Lung (tissue), 12 donors: ENCODE measurements around the gene EPHA4. TPM values are rescaled to one million over a fixed set of nuclear protein-coding genes. Genes with fewer than 3 reads are reported as not detected.

ENCODE experiments used
- ATAC-seq: fragments of 200-7000 bp; cut with Tn5 transposase; one replicate; pipeline ENCODE4 v1.9.1; 2020; ENCODE audit warnings: moderate number of reproducible peaks; ENCODE audit not compliant: insufficient read depth, low FRiP score
- DNase-seq, 3 donors: peaks; one replicate each; pipeline ENCODE4 v3.0.0-alpha.2; 2013 to 2017
- H3K27ac ChIP-seq, 2 donors: one replicate each; pipeline ENCODE4 v1.5.1; 2013; ENCODE audit warnings: mild to moderate bottlenecking in 2 of 2, moderate library complexity in 2 of 2, control low read depth in 1 of 2, inconsistent platforms in 1 of 2, low read depth in 1 of 2, low read length in 1 of 2
- H3K27me3 ChIP-seq, 3 donors: one replicate each; pipeline ENCODE4 v1.5.1; 2013; ENCODE audit warnings: low read length in 2 of 3; ENCODE audit not compliant: control insufficient read depth in 3 of 3, insufficient read depth in 3 of 3
- H3K36me3 ChIP-seq, 4 donors: one replicate each; pipeline ENCODE4 v1.5.1; 2013; ENCODE audit warnings: low read length in 4 of 4, mild to moderate bottlenecking in 1 of 4, moderate library complexity in 1 of 4; ENCODE audit not compliant: control insufficient read depth in 4 of 4, insufficient read depth in 4 of 4
- H3K4me1 ChIP-seq, 5 donors: one replicate each; pipeline ENCODE4 v1.5.1; 2013; ENCODE audit warnings: low read length in 5 of 5, mild to moderate bottlenecking in 2 of 5, moderate library complexity in 1 of 5; ENCODE audit not compliant: control insufficient read depth in 5 of 5, insufficient read depth in 5 of 5
- H3K4me3 ChIP-seq: one replicate; pipeline ENCODE4 v1.5.1; 2013; ENCODE audit warnings: mild to moderate bottlenecking, control low read depth, moderate library complexity
- H3K9ac ChIP-seq, 2 donors: one replicate each; pipeline ENCODE4 v1.5.1; 2013; ENCODE audit warnings: low read length in 2 of 2, control low read depth in 1 of 2; ENCODE audit not compliant: insufficient read depth in 1 of 2
- H3K9me3 ChIP-seq, 4 donors: one replicate each; pipeline ENCODE4 v1.5.1; 2013; ENCODE audit warnings: low read length in 3 of 4, mild to moderate bottlenecking in 1 of 4, moderate library complexity in 1 of 4; ENCODE audit not compliant: control insufficient read depth in 4 of 4, insufficient read depth in 3 of 4
- CTCF ChIP-seq: IDR thresholded peaks from 2 replicates; pipeline ENCODE4 v1.5.1; 2012; ENCODE audit warnings: mild to moderate bottlenecking; ENCODE audit errors: control extremely low read depth, extremely low read depth
- WGBS, 2 donors: extraction: QIAGEN DNeasy Blood & Tissue Kit; methylation state at CpG; one replicate each; pipeline ENCODE4 v1.1.7; 2013; 5-methylcytosine and 5-hydroxymethylcytosine counted together
- polyA plus RNA-seq, 2 donors: library from polyadenylated mRNA; stranded (reverse); fragments of 200-250 nt; gene quantifications; one replicate each; pipeline ENCODE4 v1.2.1, GENCODE V29; 2013
- total RNA-seq, 2 donors: library from RNA; depleted of rRNA in 1 of 2; stranded (reverse); fragments of >200 nt in 1 of 2; gene quantifications; one replicate each; pipeline ENCODE4 v1.2.1, GENCODE V29; 2014 to 2021
- donor health status: control.
- donor health status: control.
- donor health status: Bipolar disorder and iron deficiency.
- donor health status: healthy.
- donor health status: DM: yes; HTN: yes; CAD: no.

EPHA4 gene
- total and polyA plus RNA-seq, 4 donors: 2.5 to 28.8 (median 14.7) TPM

- Histone ChIP-seq H3K27ac (no peak overlapping the region), H3K9me3 (no peaks in the 10 kb centered on the region), H3K4me3 (no peak overlapping the region), H3K27me3 (no peaks in the 10 kb centered on the region), H3K36me3 (no peaks in the 10 kb centered on the region), H3K4me1 (no peaks in the 10 kb centered on the region), H3K9ac (no peak overlapping the region)
- ATAC-seq (no peak), DNase-seq (no peak)
- no peak for TF ChIP-seq CTCF
- 77 to 87% methylated on average over 4 of the region's 4 CpGs for WGBS, 2 donors
Observed at GRCh38 chr2:221590861-221591365, 18.8 kb upstream of the EPHA4 start.

DNA sequence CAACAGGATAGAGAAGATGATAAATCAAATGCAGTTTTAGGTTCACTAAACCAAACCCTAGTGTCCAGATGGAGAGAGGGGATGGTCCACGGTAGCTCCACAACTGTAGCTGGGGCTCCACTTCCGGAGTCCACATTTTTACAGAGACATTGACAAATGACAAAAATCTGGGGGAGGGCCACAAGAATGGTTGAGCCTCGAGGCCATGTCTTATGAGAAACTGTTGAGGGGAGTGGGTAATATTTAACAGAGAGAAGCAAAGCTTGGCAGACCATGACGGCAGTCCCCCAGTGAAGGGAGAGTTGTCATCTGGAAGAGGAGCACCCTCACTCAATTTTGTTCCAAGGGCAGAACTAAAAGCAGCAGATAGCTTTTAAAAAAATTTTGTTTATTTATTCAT is 17.6 kb upstream of the EPHA4 start:
- H3K9me3 ChIP-seq: no peaks in the 10 kb centered on the region
- H3K9ac ChIP-seq: no peak overlapping the region
- H3K27ac ChIP-seq: no peak overlapping the region
- no peak overlapping the region for H3K4me3 ChIP-seq
- no peaks in the 10 kb centered on the region for H3K36me3 ChIP-seq
- ATAC-seq: no peak
- H3K27me3 ChIP-seq: no peaks in the 10 kb centered on the region
- H3K4me1 ChIP-seq: no peaks in the 10 kb centered on the region
- no peak for DNase-seq
- no peak for TF ChIP-seq CTCF
- WGBS, 2 donors: 64 to 72% methylated on average over 4 of the region's 4 CpGs

DNA sequence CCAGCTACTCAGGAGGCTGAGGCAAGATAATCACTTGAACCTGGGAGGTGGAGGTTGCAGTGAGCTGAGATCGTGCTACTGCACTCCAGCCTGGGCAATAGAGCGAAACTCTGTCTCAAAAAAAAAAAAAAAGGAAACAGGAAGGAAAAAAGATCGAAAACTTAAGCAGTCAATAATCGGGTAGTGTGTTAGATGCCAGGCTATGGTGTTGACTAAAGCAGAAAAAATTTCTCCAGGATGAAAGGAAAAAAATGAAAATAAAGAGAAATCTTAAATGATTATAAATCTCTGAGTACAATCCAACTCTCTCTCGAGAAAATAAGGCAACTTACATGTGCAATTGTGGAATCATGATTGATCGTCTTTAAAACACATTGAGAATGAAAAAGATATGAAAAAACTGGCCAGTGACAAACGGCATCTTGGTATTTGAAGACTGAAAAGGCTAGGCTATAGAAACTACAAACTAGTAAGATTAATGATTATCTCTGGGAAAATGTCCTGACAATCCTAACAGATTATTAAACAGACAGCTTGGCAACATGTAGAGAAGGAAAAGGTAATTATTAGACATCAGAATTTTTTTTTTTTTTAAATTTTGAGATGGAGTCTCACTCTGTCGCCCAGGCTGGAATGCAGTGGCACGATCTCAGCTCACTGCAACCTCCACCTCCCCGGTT is 16.3 kb upstream of the EPHA4 start:
- Histone ChIP-seq H3K9me3 (no peaks in the 10 kb centered on the region), H3K27ac (no peak overlapping the region), H3K9ac (no peak overlapping the region), H3K4me1 (no peaks in the 10 kb centered on the region), H3K4me3 (no peak overlapping the region), H3K27me3 (no peaks in the 10 kb centered on the region), H3K36me3 (no peaks in the 10 kb centered on the region)
- DNase-seq (no peak), ATAC-seq (no peak)
- no peak for TF ChIP-seq CTCF
- WGBS, 2 donors: 83 to 86% methylated on average over 10 of the region's 10 CpGs

DNA sequence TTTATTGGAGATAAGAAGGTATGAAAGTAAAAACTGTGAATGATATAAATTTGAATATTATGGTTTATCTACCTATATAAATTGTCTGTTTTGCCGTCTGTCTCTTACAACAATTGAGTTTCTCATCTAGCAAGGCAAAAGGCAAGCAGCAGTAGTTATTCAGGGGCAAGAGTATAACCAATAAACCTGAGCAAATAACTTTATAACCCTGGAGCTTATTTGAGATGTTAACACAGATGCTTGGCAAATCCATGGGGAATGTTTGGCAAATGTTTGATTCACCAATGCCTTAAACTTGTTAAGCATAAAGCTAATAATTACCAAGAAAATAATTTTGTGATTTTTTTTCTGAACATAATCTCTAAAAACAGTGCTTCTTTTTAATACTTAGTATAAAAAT is 9.9 kb upstream of the EPHA4 start:
- TF ChIP-seq CTCF: no peak
- Histone ChIP-seq H3K27ac (no peak overlapping the region), H3K27me3 (peaks cover 0 to 2% (median 0%) of the 10 kb centered on the region in 3 donors), H3K9ac (no peak overlapping the region), H3K4me3 (no peak overlapping the region), H3K9me3 (no peaks in the 10 kb centered on the region), H3K4me1 (no peaks in the 10 kb centered on the region), H3K36me3 (no peaks in the 10 kb centered on the region)
- 92 to 94% methylated on average over 1 of the region's 1 CpG for WGBS, 2 donors
- DNase-seq: no peak
- no peak for ATAC-seq
